HCT116 (cell line): ENCODE results near the gene MTMR12. TPM values are rescaled to one million over a fixed set of nuclear protein-coding genes. Genes with fewer than 3 reads are reported as not detected.

Source experiments
- ATAC-seq: fragments of 200-7000 bp; cut with Tn5 transposase; 2 replicates; pipeline ENCODE4 v1.9.1; 2020; ENCODE audit warnings: mild to moderate bottlenecking, moderate library complexity
- BruUV-seq: library from RNA; stranded (reverse); fragments of 400-500 nt; replicated peaks from 2 replicates; lab custom pipeline; 2021; lab: Mats Ljungman, UMichigan
- CTCF ChIA-PET: fragments of 300-600 bp; sonication (Branson Sonifier 250); formaldehyde crosslinking; loops from one replicate; lab custom pipeline; 2021; ENCODE audit warnings: antibody characterized with exemption; lab: Charles Lee
- POLR2A ChIA-PET: fragments of 300-600, 350-600 bp; sonication (Branson Sonifier 250); formaldehyde crosslinking; loops from one replicate; lab custom pipeline; 2021; ENCODE audit warnings: antibody characterized with exemption; lab: Charles Lee
- RAD21 ChIA-PET, 2 experiments: fragments of 300-600 bp; sonication (Branson Sonifier 250); formaldehyde crosslinking; loops; one replicate each; lab custom pipeline; 2023; ENCODE audit warnings: low total read pairs in 2 of 2; ENCODE audit not compliant: uncharacterized antibody in 2 of 2, unreplicated experiment in 2 of 2, low non-redundant PET in 1 of 2; lab: Charles Lee
- DNase-seq: peaks from one replicate; pipeline ENCODE4 v3.0.0-alpha.2; 2010; ENCODE audit warnings: low read depth, low spot score
- H2AFZ ChIP-seq: fragments of 200-600 bp; shearing (Covaris generic), sonication (generic); 2 replicates; pipeline ENCODE4 v1.6.1; 2017; ENCODE audit warnings: low read depth, mixed run types, mixed read lengths, antibody characterized with exemption, low read length; ENCODE audit not compliant: poor library complexity, severe bottlenecking
- H3K27ac ChIP-seq: 2 replicates; pipeline ENCODE4 v1.5.1; 2012; ENCODE audit warnings: low read depth, low read length
- H3K27me3 ChIP-seq: fragments of 200-600 bp; sonication (generic); 2 replicates; pipeline ENCODE4 v1.6.1; 2016; ENCODE audit warnings: mixed run types, low read length, mixed read lengths; ENCODE audit not compliant: insufficient read depth
- H3K36me3 ChIP-seq, 2 experiments: fragments of 200-500 bp in 1 of 2; fragments of 200-600 bp in 1 of 2; sonication (Bioruptor generic) in 1 of 2; sonication (generic) in 1 of 2; 2 replicates each; pipeline versions ENCODE4 v1.5.1 to v1.6.1; 2014 to 2016; ENCODE audit warnings: low read length in 2 of 2, inconsistent platforms in 1 of 2, mixed read lengths in 1 of 2, mixed run types in 1 of 2; ENCODE audit not compliant: insufficient read depth in 2 of 2, control insufficient read depth in 1 of 2
- H3K4me1 ChIP-seq, 2 experiments: fragments of 200-600 bp in 1 of 2; sonication (generic) in 1 of 2; 2 replicates each; pipeline versions ENCODE4 v1.5.1 to v1.6.1; 2012 to 2017; ENCODE audit warnings: low read length in 2 of 2, inconsistent platforms in 1 of 2, mild to moderate bottlenecking in 1 of 2, mixed read lengths in 1 of 2, mixed run types in 1 of 2, moderate library complexity in 1 of 2; ENCODE audit not compliant: insufficient read depth in 2 of 2, control insufficient read depth in 1 of 2
- H3K4me2 ChIP-seq: fragments of 200-600 bp; sonication (generic); 2 replicates; pipeline ENCODE4 v1.6.1; 2017; ENCODE audit warnings: mixed run types, low read length, mixed read lengths
- H3K4me3 ChIP-seq, 2 experiments: fragments of 200-600 bp in 1 of 2; sonication (generic) in 1 of 2; replicated peaks in 1 of 2; 2 replicates each; pipeline ENCODE4 v1.5.1; 2011 to 2016; ENCODE audit warnings: low read length in 2 of 2, control low read depth in 1 of 2, low read depth in 1 of 2, mild to moderate bottlenecking in 1 of 2, mixed read lengths in 1 of 2, mixed run types in 1 of 2
- H3K79me2 ChIP-seq: fragments of 200-600 bp; sonication (generic); 2 replicates; pipeline ENCODE4 v1.6.1; 2017; ENCODE audit warnings: mild to moderate bottlenecking, mixed run types, low read length, moderate library complexity, mixed read lengths; ENCODE audit not compliant: insufficient read depth
- H3K9ac ChIP-seq: fragments of 200-600 bp; sonication (generic); 2 replicates; pipeline ENCODE4 v1.6.1; 2016; ENCODE audit warnings: low read length, mixed read lengths
- H3K9me2 ChIP-seq: fragments of 200-600 bp; sonication (generic), shearing (Covaris generic); 2 replicates; pipeline ENCODE4 v1.6.1; 2017; ENCODE audit warnings: mixed run types, mild to moderate bottlenecking, moderate library complexity; ENCODE audit not compliant: insufficient read depth
- H3K9me3 ChIP-seq, 2 experiments: fragments of 200-500 bp in 1 of 2; fragments of 200-600 bp in 1 of 2; sonication (Bioruptor generic) in 1 of 2; sonication (generic) in 1 of 2; 2 replicates each; pipeline ENCODE4 v1.6.1; 2014 to 2017; ENCODE audit warnings: low read length in 2 of 2, mixed read lengths in 2 of 2, inconsistent platforms in 1 of 2, low read depth in 1 of 2, mild to moderate bottlenecking in 1 of 2, mixed run types in 1 of 2, moderate library complexity in 1 of 2; ENCODE audit not compliant: control insufficient read depth in 1 of 2, insufficient read depth in 1 of 2
- H4K20me1 ChIP-seq: fragments of 200-600 bp; sonication (generic), shearing (Covaris generic); 2 replicates; pipeline ENCODE4 v1.6.1; 2017; ENCODE audit warnings: mixed run types, mild to moderate bottlenecking, moderate library complexity; ENCODE audit not compliant: insufficient read depth
- CBX3 ChIP-seq: IDR thresholded peaks from 2 replicates; pipeline ENCODE4 v1.6.1; 2012; ENCODE audit warnings: low read depth
- CEBPB ChIP-seq: IDR thresholded peaks from 2 replicates; pipeline ENCODE4 v1.6.1; 2012; ENCODE audit warnings: low read depth
- EGR1 ChIP-seq: IDR thresholded peaks from 2 replicates; pipeline ENCODE4 v1.6.1; 2012; ENCODE audit warnings: low read depth
- EZH2phosphoT487 ChIP-seq: fragments of 200-600 bp; IDR thresholded peaks from 2 replicates; pipeline ENCODE4 v1.6.1; 2018; ENCODE audit warnings: antibody characterized with exemption, borderline replicate concordance
- FOSL1 ChIP-seq: IDR thresholded peaks from 2 replicates; pipeline ENCODE4 v1.6.1; 2012; ENCODE audit warnings: low read depth
- JUND ChIP-seq: IDR thresholded peaks from 2 replicates; pipeline ENCODE4 v1.6.1; 2012
- POLR2A ChIP-seq: IDR thresholded peaks from 2 replicates; pipeline ENCODE4 v1.7.0; 2011; ENCODE audit warnings: borderline replicate concordance; ENCODE audit not compliant: insufficient read depth, insufficient read length; ENCODE audit errors: extremely low read depth
- POLR2AphosphoS5 ChIP-seq: IDR thresholded peaks from 2 replicates; pipeline ENCODE4 v1.6.1; 2011; ENCODE audit warnings: mild to moderate bottlenecking, low read depth, low read length, moderate library complexity
- RAD21 ChIP-seq: IDR thresholded peaks from 2 replicates; pipeline ENCODE4 v1.6.1; 2012; ENCODE audit warnings: low read depth, mild to moderate bottlenecking
- SIN3A ChIP-seq: IDR thresholded peaks from 2 replicates; pipeline ENCODE4 v1.6.1; 2012; ENCODE audit warnings: low read depth
- SP1 ChIP-seq: IDR thresholded peaks from 2 replicates; pipeline ENCODE4 v1.6.1; 2012; ENCODE audit warnings: low read depth
- SRF ChIP-seq: IDR thresholded peaks from 2 replicates; pipeline ENCODE4 v1.6.1; 2012; ENCODE audit warnings: low read depth
- TCF7L2 ChIP-seq: IDR thresholded peaks from 2 replicates; pipeline ENCODE4 v1.7.0; 2011; ENCODE audit warnings: borderline replicate concordance, inconsistent platforms; ENCODE audit not compliant: insufficient read depth, insufficient read length; ENCODE audit errors: extremely low read depth
- YY1 ChIP-seq: IDR thresholded peaks from 2 replicates; pipeline ENCODE4 v1.6.1; 2011; ENCODE audit warnings: low read length, low read depth, moderate library complexity, mild to moderate bottlenecking; ENCODE audit not compliant: insufficient replicate concordance; ENCODE audit errors: extremely low read depth
- ZFX ChIP-seq: fragments of 450-650 bp; IDR thresholded peaks from 2 replicates; pipeline ENCODE4 v1.6.1; 2017
- ZNF274 ChIP-seq: fragments of 200-500 bp; sonication (Bioruptor generic); IDR thresholded peaks from 2 replicates; pipeline ENCODE4 v1.6.1; 2014; ENCODE audit warnings: mild to moderate bottlenecking, low read depth, low read length, inconsistent platforms
- intact Hi-C: fragments of 100-400 bp; cut with micrococcal nuclease; formaldehyde crosslinking; loops from 2 replicates; pipeline ENCODE4 v1.10.0; 2022
- total RNA-seq: library from RNA; stranded (reverse); gene quantifications from one replicate; pipeline ENCODE4 v1.2.1, GENCODE V29; 2021; ENCODE audit not compliant: unreplicated experiment
- TF ChIP-seq, protein P1 (sequence below): IDR thresholded peaks from 2 replicates; pipeline ENCODE4 v1.6.1; 2012; ENCODE audit warnings: low read depth
- TF ChIP-seq, protein P2 (sequence below): IDR thresholded peaks from 2 replicates; pipeline ENCODE4 v1.6.1; 2011; ENCODE audit warnings: mild to moderate bottlenecking, low read length, moderate library complexity; ENCODE audit not compliant: insufficient replicate concordance; ENCODE audit errors: extremely low read depth
- TF ChIP-seq, protein P3 (sequence below): IDR thresholded peaks from 2 replicates; pipeline ENCODE4 v1.6.1; 2012

Gene MTMR12
- total RNA-seq, 1 experiment from 2014 or later, result 27.3 TPM

DNA sequence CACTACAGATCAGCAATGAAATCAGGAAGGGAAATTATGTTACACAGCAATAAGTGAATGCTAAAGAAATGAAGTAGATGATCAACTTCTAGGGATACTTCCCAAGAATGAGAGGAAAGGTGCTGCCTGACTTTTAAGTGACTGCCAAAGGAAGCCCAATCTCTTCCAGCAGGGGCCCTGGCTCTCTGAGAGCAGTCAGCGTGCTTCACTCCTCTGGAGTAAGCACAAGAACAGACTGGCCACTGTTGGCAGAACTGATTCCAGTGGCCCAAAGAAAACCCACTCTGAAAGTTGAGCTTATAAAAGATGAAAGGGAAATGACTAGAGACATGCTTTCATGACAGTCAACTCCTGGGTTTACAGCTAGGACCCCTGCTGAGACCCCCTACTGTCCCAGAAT, 41.8 kb downstream of the MTMR12 start:
- POLR2A ChIA-PET, result no interaction called here
- Histone ChIP-seq H3K4me1 (no peaks in the 10 kb centered on the region), H3K9ac (no peak overlapping the region), H3K9me2 (no peaks in the 10 kb centered on the region), H3K4me2 (no peak overlapping the region), H3K27ac (no peak overlapping the region), H3K36me3 (peaks cover 11% of the 10 kb centered on the region in 2 experiments; a peak in 3 of 4 replicates), H2AFZ (no peak overlapping the region), H3K4me3 (no peak overlapping the region), H4K20me1 (no peaks in the 10 kb centered on the region), H3K79me2 (no peaks in the 10 kb centered on the region), H3K27me3 (no peaks in the 10 kb centered on the region), H3K9me3 (no peaks in the 10 kb centered on the region)
- no TSS peak for BruUV-seq
- intact Hi-C loops, result no loop called here
- TF ChIP-seq CBX3 (no peak), SP1 (no peak), YY1 (no peak), EZH2phosphoT487 (no peak), ZNF274 (no peak), FOSL1 (no peak), TCF7L2 (no peak), CEBPB (no peak), JUND (no peak), EGR1 (no peak), SIN3A (no peak), RAD21 (no peak), ZFX (no peak), SRF (no peak), POLR2A (no peak), POLR2AphosphoS5 (no peak)
- TF ChIP-seq, protein P1, sequence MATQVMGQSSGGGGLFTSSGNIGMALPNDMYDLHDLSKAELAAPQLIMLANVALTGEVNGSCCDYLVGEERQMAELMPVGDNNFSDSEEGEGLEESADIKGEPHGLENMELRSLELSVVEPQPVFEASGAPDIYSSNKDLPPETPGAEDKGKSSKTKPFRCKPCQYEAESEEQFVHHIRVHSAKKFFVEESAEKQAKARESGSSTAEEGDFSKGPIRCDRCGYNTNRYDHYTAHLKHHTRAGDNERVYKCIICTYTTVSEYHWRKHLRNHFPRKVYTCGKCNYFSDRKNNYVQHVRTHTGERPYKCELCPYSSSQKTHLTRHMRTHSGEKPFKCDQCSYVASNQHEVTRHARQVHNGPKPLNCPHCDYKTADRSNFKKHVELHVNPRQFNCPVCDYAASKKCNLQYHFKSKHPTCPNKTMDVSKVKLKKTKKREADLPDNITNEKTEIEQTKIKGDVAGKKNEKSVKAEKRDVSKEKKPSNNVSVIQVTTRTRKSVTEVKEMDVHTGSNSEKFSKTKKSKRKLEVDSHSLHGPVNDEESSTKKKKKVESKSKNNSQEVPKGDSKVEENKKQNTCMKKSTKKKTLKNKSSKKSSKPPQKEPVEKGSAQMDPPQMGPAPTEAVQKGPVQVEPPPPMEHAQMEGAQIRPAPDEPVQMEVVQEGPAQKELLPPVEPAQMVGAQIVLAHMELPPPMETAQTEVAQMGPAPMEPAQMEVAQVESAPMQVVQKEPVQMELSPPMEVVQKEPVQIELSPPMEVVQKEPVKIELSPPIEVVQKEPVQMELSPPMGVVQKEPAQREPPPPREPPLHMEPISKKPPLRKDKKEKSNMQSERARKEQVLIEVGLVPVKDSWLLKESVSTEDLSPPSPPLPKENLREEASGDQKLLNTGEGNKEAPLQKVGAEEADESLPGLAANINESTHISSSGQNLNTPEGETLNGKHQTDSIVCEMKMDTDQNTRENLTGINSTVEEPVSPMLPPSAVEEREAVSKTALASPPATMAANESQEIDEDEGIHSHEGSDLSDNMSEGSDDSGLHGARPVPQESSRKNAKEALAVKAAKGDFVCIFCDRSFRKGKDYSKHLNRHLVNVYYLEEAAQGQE, result no peak
- TF ChIP-seq, protein P2, sequence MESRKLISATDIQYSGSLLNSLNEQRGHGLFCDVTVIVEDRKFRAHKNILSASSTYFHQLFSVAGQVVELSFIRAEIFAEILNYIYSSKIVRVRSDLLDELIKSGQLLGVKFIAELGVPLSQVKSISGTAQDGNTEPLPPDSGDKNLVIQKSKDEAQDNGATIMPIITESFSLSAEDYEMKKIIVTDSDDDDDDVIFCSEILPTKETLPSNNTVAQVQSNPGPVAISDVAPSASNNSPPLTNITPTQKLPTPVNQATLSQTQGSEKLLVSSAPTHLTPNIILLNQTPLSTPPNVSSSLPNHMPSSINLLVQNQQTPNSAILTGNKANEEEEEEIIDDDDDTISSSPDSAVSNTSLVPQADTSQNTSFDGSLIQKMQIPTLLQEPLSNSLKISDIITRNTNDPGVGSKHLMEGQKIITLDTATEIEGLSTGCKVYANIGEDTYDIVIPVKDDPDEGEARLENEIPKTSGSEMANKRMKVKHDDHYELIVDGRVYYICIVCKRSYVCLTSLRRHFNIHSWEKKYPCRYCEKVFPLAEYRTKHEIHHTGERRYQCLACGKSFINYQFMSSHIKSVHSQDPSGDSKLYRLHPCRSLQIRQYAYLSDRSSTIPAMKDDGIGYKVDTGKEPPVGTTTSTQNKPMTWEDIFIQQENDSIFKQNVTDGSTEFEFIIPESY, result no peak
- TF ChIP-seq, protein P3, sequence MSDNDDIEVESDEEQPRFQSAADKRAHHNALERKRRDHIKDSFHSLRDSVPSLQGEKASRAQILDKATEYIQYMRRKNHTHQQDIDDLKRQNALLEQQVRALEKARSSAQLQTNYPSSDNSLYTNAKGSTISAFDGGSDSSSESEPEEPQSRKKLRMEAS, result no peak
- CTCF ChIA-PET, result no interaction called here
- DNase-seq (no peak), ATAC-seq (no peak)
- RAD21 ChIA-PET, result no interaction called here
